WTC11 (cell line): ENCODE data around the gene SPDYC. TPM values are rescaled to one million over a fixed set of nuclear protein-coding genes. Genes with fewer than 3 reads are reported as not detected.

ENCODE experiments used
- ATAC-seq: fragments of 200-7000 bp; cut with Tn5 transposase; 2 replicates; pipeline ENCODE4 v1.10.0; 2021; ENCODE audit warnings: mild to moderate bottlenecking, moderate library complexity
- CTCF ChIA-PET: fragments of 300-600 bp; sonication (Branson Sonifier 250); formaldehyde crosslinking; loops from one replicate; lab custom pipeline; 2021; ENCODE audit warnings: antibody characterized with exemption; lab: Charles Lee
- POLR2A ChIA-PET: fragments of 350-600 bp; sonication (Branson Sonifier 250); formaldehyde crosslinking; loops from one replicate; lab custom pipeline; 2021; ENCODE audit warnings: antibody characterized with exemption; lab: Charles Lee
- DNase-seq: peaks from one replicate; pipeline ENCODE4 v3.0.0; 2021; ENCODE audit warnings: low spot score
- H3K27ac Mint-ChIP-seq: 2 replicates; pipeline ENCODE4 v1.8.0; 2021; ENCODE audit warnings: mixed read lengths
- H3K27me3 Mint-ChIP-seq: 2 replicates; pipeline ENCODE4 v1.8.0; 2021; ENCODE audit warnings: low read depth, mild to moderate bottlenecking, moderate library complexity, mixed read lengths
- H3K36me3 Mint-ChIP-seq: 2 replicates; pipeline ENCODE4 v1.8.0; 2021; ENCODE audit warnings: mixed read lengths
- H3K4me1 Mint-ChIP-seq: 2 replicates; pipeline ENCODE4 v1.8.0; 2022; ENCODE audit warnings: mixed read lengths
- H3K4me3 Mint-ChIP-seq: 2 replicates; pipeline ENCODE4 v1.8.0; 2021; ENCODE audit warnings: mild to moderate bottlenecking, moderate library complexity, mixed read lengths
- H3K9me3 Mint-ChIP-seq: 2 replicates; pipeline ENCODE4 v1.8.0; 2021; ENCODE audit warnings: mixed read lengths
- ESRRA ChIP-seq: sonication (generic); formaldehyde crosslinking; IDR thresholded peaks from 2 replicates; pipeline ENCODE4 v1.8.1; 2022; ENCODE audit warnings: mild to moderate bottlenecking, missing genetic modification reagents, borderline replicate concordance
- IRF2 ChIP-seq: sonication (generic); formaldehyde crosslinking; IDR thresholded peaks from 2 replicates; pipeline ENCODE4 v1.8.0; 2022; ENCODE audit warnings: low read depth, missing genetic modification reagents, borderline replicate concordance
- NR1H2 ChIP-seq: sonication (generic); formaldehyde crosslinking; IDR thresholded peaks from 2 replicates; pipeline ENCODE4 v1.9.0; 2021; ENCODE audit warnings: mild to moderate bottlenecking, moderate library complexity, missing genetic modification reagents
- OVOL2 ChIP-seq: fragments of 250-450 bp; sonication (Bioruptor Pico); IDR thresholded peaks from 2 replicates; pipeline ENCODE4 v1.9.0; 2021; ENCODE audit warnings: mild to moderate bottlenecking, borderline replicate concordance
- SOX15 ChIP-seq: fragments of 250-450 bp; sonication (Bioruptor Pico); IDR thresholded peaks from 2 replicates; pipeline ENCODE4 v1.9.0; 2021; ENCODE audit warnings: mild to moderate bottlenecking
- TEAD4 ChIP-seq: sonication (generic); formaldehyde crosslinking; IDR thresholded peaks from 2 replicates; pipeline ENCODE4 v1.8.0; 2022; ENCODE audit warnings: mild to moderate bottlenecking, missing genetic modification reagents
- TP53 ChIP-seq: sonication (generic); formaldehyde crosslinking; IDR thresholded peaks from 2 replicates; pipeline ENCODE4 v1.8.1; 2023; ENCODE audit warnings: mild to moderate bottlenecking, missing genetic modification reagents
- ZNF121 ChIP-seq: sonication (generic); formaldehyde crosslinking; IDR thresholded peaks from 2 replicates; pipeline ENCODE4 v1.8.0; 2023; ENCODE audit warnings: missing genetic modification reagents
- ZNF232 ChIP-seq: sonication (generic); formaldehyde crosslinking; IDR thresholded peaks from 2 replicates; pipeline ENCODE4 v1.8.0; 2022; ENCODE audit warnings: mild to moderate bottlenecking, missing genetic modification reagents
- ZNF263 ChIP-seq: sonication (generic); formaldehyde crosslinking; IDR thresholded peaks from 2 replicates; pipeline ENCODE4 v1.8.1; 2022; ENCODE audit warnings: low read depth, mild to moderate bottlenecking, moderate library complexity, missing genetic modification reagents
- ZNF423 ChIP-seq: fragments of 250-450 bp; sonication (Bioruptor Pico); IDR thresholded peaks from 2 replicates; pipeline ENCODE4 v2.1.2; 2022; ENCODE audit warnings: mild to moderate bottlenecking, moderate library complexity
- total RNA-seq: library from RNA; stranded (reverse); gene quantifications from 3 replicates; pipeline ENCODE4 v1.2.3, GENCODE V29; 2021
- TF ChIP-seq, protein P1 (sequence below): sonication (generic); formaldehyde crosslinking; IDR thresholded peaks from 2 replicates; pipeline ENCODE4 v1.8.1; 2022; ENCODE audit warnings: low read depth, missing genetic modification reagents, borderline replicate concordance
- TF ChIP-seq, protein P2 (sequence below): sonication (generic); formaldehyde crosslinking; IDR thresholded peaks from 2 replicates; pipeline ENCODE4 v1.8.1; 2023; ENCODE audit warnings: mild to moderate bottlenecking, missing genetic modification reagents, borderline replicate concordance
- TF ChIP-seq, protein P3 (sequence below): sonication (generic); formaldehyde crosslinking; IDR thresholded peaks from 2 replicates; pipeline ENCODE4 v1.8.1; 2023; ENCODE audit warnings: mild to moderate bottlenecking, missing genetic modification reagents
- TF ChIP-seq, protein P4 (sequence below): sonication (generic); formaldehyde crosslinking; IDR thresholded peaks from 2 replicates; pipeline ENCODE4 v1.8.1; 2023; ENCODE audit warnings: mild to moderate bottlenecking, missing genetic modification reagents, moderate library complexity
- TF ChIP-seq, protein P5 (sequence below): fragments of 250-450 bp; sonication (Bioruptor Pico); IDR thresholded peaks from 2 replicates; pipeline ENCODE4 v1.9.0; 2021; ENCODE audit warnings: mild to moderate bottlenecking

SPDYC gene
- total RNA-seq, 1 experiment from 2014 or later: 0.35 TPM

DNA sequence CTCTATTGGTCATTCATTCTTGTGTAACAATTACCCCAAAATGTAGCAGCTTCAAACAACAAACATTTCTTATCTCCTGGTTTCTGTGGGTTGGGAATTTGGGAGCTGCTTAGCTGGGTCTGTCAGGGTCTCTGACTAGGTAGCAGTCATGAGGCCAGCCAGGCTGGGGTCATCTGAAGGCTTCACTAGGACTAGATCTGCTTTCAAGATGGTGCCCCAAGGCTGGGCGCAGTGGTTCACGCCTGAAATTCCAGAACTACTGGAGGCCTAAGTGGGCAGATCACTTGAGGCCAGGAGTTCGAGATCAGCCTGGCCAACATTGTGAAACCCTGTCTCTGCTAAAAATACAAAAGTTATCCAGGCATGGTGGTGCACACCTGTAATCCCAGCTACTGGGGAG lies 13.1 kb upstream of the SPDYC start:
- no peak overlapping the region for H3K4me3 Mint-ChIP-seq
- ATAC-seq (no peak), DNase-seq (no peak)
- no peak overlapping the region for H3K27ac Mint-ChIP-seq
- ChIA-PET CTCF (interaction anchor here (0.7 kb wide), 1 partner anchor 333 kb away, joined by 3 read pairs; no protein-coding TSS in a partner anchor), POLR2A (no interaction called here)
- no peaks in the 10 kb centered on the region for H3K4me1 Mint-ChIP-seq
- H3K36me3 Mint-ChIP-seq: no peaks in the 10 kb centered on the region
- H3K9me3 Mint-ChIP-seq: no peaks in the 10 kb centered on the region
- no peak for TF ChIP-seq IRF2 (CRISPR knock-in tag)
- TF ChIP-seq NR1H2 (CRISPR knock-in tag): no peak
- TF ChIP-seq, protein P1, sequence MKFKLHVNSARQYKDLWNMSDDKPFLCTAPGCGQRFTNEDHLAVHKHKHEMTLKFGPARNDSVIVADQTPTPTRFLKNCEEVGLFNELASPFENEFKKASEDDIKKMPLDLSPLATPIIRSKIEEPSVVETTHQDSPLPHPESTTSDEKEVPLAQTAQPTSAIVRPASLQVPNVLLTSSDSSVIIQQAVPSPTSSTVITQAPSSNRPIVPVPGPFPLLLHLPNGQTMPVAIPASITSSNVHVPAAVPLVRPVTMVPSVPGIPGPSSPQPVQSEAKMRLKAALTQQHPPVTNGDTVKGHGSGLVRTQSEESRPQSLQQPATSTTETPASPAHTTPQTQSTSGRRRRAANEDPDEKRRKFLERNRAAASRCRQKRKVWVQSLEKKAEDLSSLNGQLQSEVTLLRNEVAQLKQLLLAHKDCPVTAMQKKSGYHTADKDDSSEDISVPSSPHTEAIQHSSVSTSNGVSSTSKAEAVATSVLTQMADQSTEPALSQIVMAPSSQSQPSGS (CRISPR knock-in tag): no peak
- TF ChIP-seq, protein P2, sequence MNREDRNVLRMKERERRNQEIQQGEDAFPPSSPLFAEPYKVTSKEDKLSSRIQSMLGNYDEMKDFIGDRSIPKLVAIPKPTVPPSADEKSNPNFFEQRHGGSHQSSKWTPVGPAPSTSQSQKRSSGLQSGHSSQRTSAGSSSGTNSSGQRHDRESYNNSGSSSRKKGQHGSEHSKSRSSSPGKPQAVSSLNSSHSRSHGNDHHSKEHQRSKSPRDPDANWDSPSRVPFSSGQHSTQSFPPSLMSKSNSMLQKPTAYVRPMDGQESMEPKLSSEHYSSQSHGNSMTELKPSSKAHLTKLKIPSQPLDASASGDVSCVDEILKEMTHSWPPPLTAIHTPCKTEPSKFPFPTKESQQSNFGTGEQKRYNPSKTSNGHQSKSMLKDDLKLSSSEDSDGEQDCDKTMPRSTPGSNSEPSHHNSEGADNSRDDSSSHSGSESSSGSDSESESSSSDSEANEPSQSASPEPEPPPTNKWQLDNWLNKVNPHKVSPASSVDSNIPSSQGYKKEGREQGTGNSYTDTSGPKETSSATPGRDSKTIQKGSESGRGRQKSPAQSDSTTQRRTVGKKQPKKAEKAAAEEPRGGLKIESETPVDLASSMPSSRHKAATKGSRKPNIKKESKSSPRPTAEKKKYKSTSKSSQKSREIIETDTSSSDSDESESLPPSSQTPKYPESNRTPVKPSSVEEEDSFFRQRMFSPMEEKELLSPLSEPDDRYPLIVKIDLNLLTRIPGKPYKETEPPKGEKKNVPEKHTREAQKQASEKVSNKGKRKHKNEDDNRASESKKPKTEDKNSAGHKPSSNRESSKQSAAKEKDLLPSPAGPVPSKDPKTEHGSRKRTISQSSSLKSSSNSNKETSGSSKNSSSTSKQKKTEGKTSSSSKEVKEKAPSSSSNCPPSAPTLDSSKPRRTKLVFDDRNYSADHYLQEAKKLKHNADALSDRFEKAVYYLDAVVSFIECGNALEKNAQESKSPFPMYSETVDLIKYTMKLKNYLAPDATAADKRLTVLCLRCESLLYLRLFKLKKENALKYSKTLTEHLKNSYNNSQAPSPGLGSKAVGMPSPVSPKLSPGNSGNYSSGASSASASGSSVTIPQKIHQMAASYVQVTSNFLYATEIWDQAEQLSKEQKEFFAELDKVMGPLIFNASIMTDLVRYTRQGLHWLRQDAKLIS (CRISPR knock-in tag): no peak
- no peak for TF ChIP-seq TP53 (CRISPR knock-in tag)
- no peak for TF ChIP-seq ZNF232 (CRISPR knock-in tag)
- no peak for TF ChIP-seq OVOL2 (CRISPR knock-in tag)
- TF ChIP-seq, protein P3, sequence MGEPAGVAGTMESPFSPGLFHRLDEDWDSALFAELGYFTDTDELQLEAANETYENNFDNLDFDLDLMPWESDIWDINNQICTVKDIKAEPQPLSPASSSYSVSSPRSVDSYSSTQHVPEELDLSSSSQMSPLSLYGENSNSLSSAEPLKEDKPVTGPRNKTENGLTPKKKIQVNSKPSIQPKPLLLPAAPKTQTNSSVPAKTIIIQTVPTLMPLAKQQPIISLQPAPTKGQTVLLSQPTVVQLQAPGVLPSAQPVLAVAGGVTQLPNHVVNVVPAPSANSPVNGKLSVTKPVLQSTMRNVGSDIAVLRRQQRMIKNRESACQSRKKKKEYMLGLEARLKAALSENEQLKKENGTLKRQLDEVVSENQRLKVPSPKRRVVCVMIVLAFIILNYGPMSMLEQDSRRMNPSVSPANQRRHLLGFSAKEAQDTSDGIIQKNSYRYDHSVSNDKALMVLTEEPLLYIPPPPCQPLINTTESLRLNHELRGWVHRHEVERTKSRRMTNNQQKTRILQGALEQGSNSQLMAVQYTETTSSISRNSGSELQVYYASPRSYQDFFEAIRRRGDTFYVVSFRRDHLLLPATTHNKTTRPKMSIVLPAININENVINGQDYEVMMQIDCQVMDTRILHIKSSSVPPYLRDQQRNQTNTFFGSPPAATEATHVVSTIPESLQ (CRISPR knock-in tag): no peak
- no peak for TF ChIP-seq TEAD4 (CRISPR knock-in tag)
- no peak for TF ChIP-seq ZNF121
- TF ChIP-seq, protein P4, sequence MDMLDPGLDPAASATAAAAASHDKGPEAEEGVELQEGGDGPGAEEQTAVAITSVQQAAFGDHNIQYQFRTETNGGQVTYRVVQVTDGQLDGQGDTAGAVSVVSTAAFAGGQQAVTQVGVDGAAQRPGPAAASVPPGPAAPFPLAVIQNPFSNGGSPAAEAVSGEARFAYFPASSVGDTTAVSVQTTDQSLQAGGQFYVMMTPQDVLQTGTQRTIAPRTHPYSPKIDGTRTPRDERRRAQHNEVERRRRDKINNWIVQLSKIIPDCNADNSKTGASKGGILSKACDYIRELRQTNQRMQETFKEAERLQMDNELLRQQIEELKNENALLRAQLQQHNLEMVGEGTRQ (CRISPR knock-in tag): no peak
- TF ChIP-seq ESRRA: no peak
- TF ChIP-seq, protein P5, sequence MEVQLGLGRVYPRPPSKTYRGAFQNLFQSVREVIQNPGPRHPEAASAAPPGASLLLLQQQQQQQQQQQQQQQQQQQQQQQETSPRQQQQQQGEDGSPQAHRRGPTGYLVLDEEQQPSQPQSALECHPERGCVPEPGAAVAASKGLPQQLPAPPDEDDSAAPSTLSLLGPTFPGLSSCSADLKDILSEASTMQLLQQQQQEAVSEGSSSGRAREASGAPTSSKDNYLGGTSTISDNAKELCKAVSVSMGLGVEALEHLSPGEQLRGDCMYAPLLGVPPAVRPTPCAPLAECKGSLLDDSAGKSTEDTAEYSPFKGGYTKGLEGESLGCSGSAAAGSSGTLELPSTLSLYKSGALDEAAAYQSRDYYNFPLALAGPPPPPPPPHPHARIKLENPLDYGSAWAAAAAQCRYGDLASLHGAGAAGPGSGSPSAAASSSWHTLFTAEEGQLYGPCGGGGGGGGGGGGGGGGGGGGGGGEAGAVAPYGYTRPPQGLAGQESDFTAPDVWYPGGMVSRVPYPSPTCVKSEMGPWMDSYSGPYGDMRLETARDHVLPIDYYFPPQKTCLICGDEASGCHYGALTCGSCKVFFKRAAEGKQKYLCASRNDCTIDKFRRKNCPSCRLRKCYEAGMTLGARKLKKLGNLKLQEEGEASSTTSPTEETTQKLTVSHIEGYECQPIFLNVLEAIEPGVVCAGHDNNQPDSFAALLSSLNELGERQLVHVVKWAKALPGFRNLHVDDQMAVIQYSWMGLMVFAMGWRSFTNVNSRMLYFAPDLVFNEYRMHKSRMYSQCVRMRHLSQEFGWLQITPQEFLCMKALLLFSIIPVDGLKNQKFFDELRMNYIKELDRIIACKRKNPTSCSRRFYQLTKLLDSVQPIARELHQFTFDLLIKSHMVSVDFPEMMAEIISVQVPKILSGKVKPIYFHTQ (CRISPR knock-in tag): no peak
- TF ChIP-seq SOX15 (CRISPR knock-in tag): no peak
- no peak for TF ChIP-seq ZNF423
- no peak for TF ChIP-seq ZNF263 (CRISPR knock-in tag)
- TF ChIP-seq, all 79 proteins: peak for 0
- peaks cover 23% of the 10 kb centered on the region for H3K27me3 Mint-ChIP-seq
